Endothelial cell of umbilical vein (primary cell): ENCODE data around the gene INO80D. TPM values are rescaled to one million over a fixed set of nuclear protein-coding genes. Genes with fewer than 3 reads are reported as not detected.

Experiments
- BruUV-seq: library from RNA; stranded (reverse); fragments of 400-500 nt; replicated peaks from 2 replicates; lab custom pipeline; 2021; lab: Mats Ljungman, UMichigan
- CTCF ChIA-PET: fragments of 300-600, 350-600 bp; sonication (Branson Sonifier 250); formaldehyde crosslinking; loops from one replicate; lab custom pipeline; 2021; ENCODE audit warnings: antibody characterized with exemption, inconsistent platforms; lab: Charles Lee
- POLR2A ChIA-PET: fragments of 300-600, 350-600 bp; sonication (Branson Sonifier 250); formaldehyde crosslinking; loops from one replicate; lab custom pipeline; 2021; ENCODE audit warnings: antibody characterized with exemption, inconsistent platforms; lab: Charles Lee
- DNase-seq: peaks from one replicate; pipeline ENCODE4 v3.0.0-alpha.2; 2011; ENCODE audit warnings: low read depth, low spot score
- FAIRE-seq: peaks from 2 replicates; lab custom pipeline; 2011; peaks lifted over from hg19 to GRCh38; lab: Jason Lieb, UNC
- H2AFZ ChIP-seq: 2 replicates; pipeline ENCODE4 v1.6.0; 2012; ENCODE audit warnings: low read depth, low read length, control low read depth, inconsistent platforms
- H3K27ac ChIP-seq: 2 replicates; pipeline ENCODE4 v1.5.1; 2011; ENCODE audit warnings: low read depth, mild to moderate bottlenecking, control low read depth, low read length, moderate library complexity; ENCODE audit not compliant: insufficient read depth
- H3K27me3 ChIP-seq, 2 experiments: 2 replicates each; pipeline versions ENCODE4 v1.6.0 to v1.6.1; 2011; ENCODE audit warnings: low read length in 2 of 2, mixed read lengths in 1 of 2; ENCODE audit not compliant: control insufficient read depth in 2 of 2, insufficient read depth in 2 of 2
- H3K36me3 ChIP-seq, 2 experiments: 2 replicates in 1 of 2; 3 replicates in 1 of 2; pipeline ENCODE4 v1.5.1; 2011; ENCODE audit warnings: low read length in 2 of 2, mild to moderate bottlenecking in 1 of 2, moderate library complexity in 1 of 2; ENCODE audit not compliant: control insufficient read depth in 2 of 2, insufficient read depth in 2 of 2; ENCODE audit errors: extremely low read depth in 1 of 2
- H3K4me1 ChIP-seq: 3 replicates; pipeline ENCODE4 v1.5.1; 2011; ENCODE audit warnings: mild to moderate bottlenecking, low read length; ENCODE audit not compliant: control insufficient read depth, insufficient read depth; ENCODE audit errors: extremely low read depth
- H3K4me2 ChIP-seq: 2 replicates; pipeline ENCODE4 v1.6.1; 2011; ENCODE audit warnings: low read length, control low read depth, mixed read lengths; ENCODE audit not compliant: insufficient read depth
- H3K4me3 ChIP-seq, 3 experiments: fragments of 200-600 bp in 1 of 3; sonication (generic), shearing (Covaris generic) in 1 of 3; replicated peaks in 1 of 3; 2 replicates each; pipeline ENCODE4 v1.5.1; 2011 to 2016; ENCODE audit warnings: control low read depth in 3 of 3, low read length in 3 of 3, mild to moderate bottlenecking in 2 of 3, inconsistent platforms in 1 of 3, low read depth in 1 of 3, moderate library complexity in 1 of 3; ENCODE audit not compliant: insufficient read depth in 1 of 3
- H3K79me2 ChIP-seq: 2 replicates; pipeline ENCODE4 v1.6.0; 2012; ENCODE audit warnings: low read length, inconsistent platforms; ENCODE audit not compliant: control insufficient read depth, insufficient read depth
- H3K9ac ChIP-seq: replicated peaks from 2 replicates; pipeline ENCODE3; 2011; ENCODE audit warnings: low read length, control low read depth; ENCODE audit not compliant: insufficient read depth; ENCODE audit errors: extremely low read depth
- H3K9me1 ChIP-seq: replicated peaks from 3 replicates; pipeline ENCODE4 v1.6.0; 2011; ENCODE audit warnings: mild to moderate bottlenecking, low read length; ENCODE audit not compliant: control insufficient read depth, insufficient read depth; ENCODE audit errors: extremely low read depth
- H3K9me3 ChIP-seq: replicated peaks from 2 replicates; pipeline ENCODE4 v1.5.1; 2012; ENCODE audit warnings: low read length, inconsistent platforms; ENCODE audit not compliant: control insufficient read depth, insufficient read depth
- H4K20me1 ChIP-seq: replicated peaks from 2 replicates; pipeline ENCODE3; 2011; ENCODE audit warnings: mild to moderate bottlenecking, low read length; ENCODE audit not compliant: control insufficient read depth, insufficient read depth; ENCODE audit errors: extremely low read depth
- CTCF ChIP-seq, 2 donors: IDR thresholded peaks; 1 replicate in 1 of 2; 2 replicates in 1 of 2; pipeline ENCODE4 v1.5.1; 2011; ENCODE audit warnings: low read length in 2 of 2, mild to moderate bottlenecking in 2 of 2, moderate library complexity in 2 of 2, control low read depth in 1 of 2, inconsistent platforms in 1 of 2, low read depth in 1 of 2; ENCODE audit not compliant: insufficient read depth in 1 of 2; ENCODE audit errors: extremely low read depth in 1 of 2
- EZH2 ChIP-seq: IDR thresholded peaks from 2 replicates; pipeline ENCODE4 v1.6.1; 2012; ENCODE audit warnings: borderline replicate concordance, low read depth, mild to moderate bottlenecking, moderate library complexity, low read length, inconsistent platforms; ENCODE audit not compliant: severe bottlenecking
- FOS ChIP-seq: IDR thresholded peaks from 2 replicates; pipeline ENCODE4 v1.6.1; 2011; ENCODE audit warnings: mild to moderate bottlenecking, low read length, moderate library complexity, borderline replicate concordance; ENCODE audit not compliant: insufficient read depth
- GATA2 ChIP-seq: IDR thresholded peaks from 2 replicates; pipeline ENCODE4 v1.7.0; 2011; ENCODE audit warnings: low read depth, mild to moderate bottlenecking, moderate library complexity, mixed read lengths, low read length; ENCODE audit not compliant: insufficient read length, insufficient read depth
- JUN ChIP-seq: IDR thresholded peaks from 2 replicates; pipeline ENCODE4 v1.6.1; 2011; ENCODE audit warnings: borderline replicate concordance, low read depth; ENCODE audit not compliant: insufficient read length, insufficient read depth
- MAX ChIP-seq: IDR thresholded peaks from 2 replicates; pipeline ENCODE4 v1.6.1; 2011; ENCODE audit not compliant: insufficient read depth, insufficient read length
- MYC ChIP-seq: IDR thresholded peaks from one replicate; pipeline ENCODE4 v1.6.1; 2011; ENCODE audit warnings: mild to moderate bottlenecking, low read depth, low read length
- POLR2A ChIP-seq: IDR thresholded peaks from 2 replicates; pipeline ENCODE4 v1.6.1; 2012; ENCODE audit warnings: low read depth, mild to moderate bottlenecking, control low read depth, low read length
- POLR2AphosphoS5 ChIP-seq: IDR thresholded peaks from 2 replicates; pipeline ENCODE4 v1.6.1; 2012; ENCODE audit warnings: low read depth, mild to moderate bottlenecking, control low read depth, low read length, moderate library complexity; ENCODE audit not compliant: insufficient read depth
- dilution Hi-C: fragments of 300-500 bp; cut with MboI; formaldehyde crosslinking; loops from one replicate; pipeline ENCODE4 v1.15.0; 2019; ENCODE audit warnings: low sequenced_read_pairs; ENCODE audit not compliant: extremely low pct_ligation_motif_present
- intact Hi-C: fragments of 100-400 bp; cut with micrococcal nuclease; formaldehyde crosslinking; loops from one replicate; pipeline ENCODE4 v1.10.0; 2022
- polyA plus RNA-seq, 4 experiments: library from polyadenylated mRNA; depleted of rRNA in 3 of 4; stranded (reverse) in 3 of 4; unstranded in 1 of 4; fragments of >200 nt; gene quantifications; 2 replicates each; pipeline versions ENCODE4 v1.2.1 to v1.2.3, GENCODE V29; 2011 to 2012; ENCODE audit warnings: missing spikeins in 1 of 4
- total RNA-seq: library from RNA; stranded (reverse); gene quantifications from 2 replicates; pipeline ENCODE4 v1.2.3, GENCODE V29; 2021

Gene INO80D
- total and polyA plus RNA-seq, 2 donors (not counting 3 experiments of a cell fraction or from before 2014, with no cell fraction given), result 2.9 to 20.3 TPM

GRCh38 chr2:205964111-205964761, 121.7 kb downstream of the INO80D start:
- no peaks in the 10 kb centered on the region for H3K36me3 ChIP-seq
- TF ChIP-seq POLR2A (no peak), FOS (no peak), JUN (peak; percentile 24), POLR2AphosphoS5 (peak; percentile 27), MAX (no peak), GATA2 (no peak), MYC (no peak), CTCF (IDR thresholded peaks at IDR 0.05; ENCODE audit: extremely low read depth in 1 of 2, insufficient read depth in 1 of 2, low read depth in 1 of 2, low read length in 2 of 2) (no peak), EZH2 (no peak)
- no peaks in the 10 kb centered on the region for H4K20me1 ChIP-seq
- H3K4me1 ChIP-seq, result peaks cover 5% of the 10 kb centered on the region
- no peaks in the 10 kb centered on the region for H3K79me2 ChIP-seq
- BruUV-seq, result no TSS peak
- no peaks in the 10 kb centered on the region for H3K9me3 ChIP-seq
- CTCF ChIA-PET, result interaction anchor here (0.8 to 1.0 kb wide), 3 partner anchors 12 to 38 kb away, joined by 3 to 4 read pairs (median 4); no protein-coding TSS in a partner anchor
- POLR2A ChIA-PET, result interaction anchor here (0.6 kb wide), 1 partner anchor 124 kb away, joined by 5 read pairs; no protein-coding TSS in a partner anchor
- H3K27me3 ChIP-seq, result peaks cover 0 to 6% of the 10 kb centered on the region in 2 experiments
- no peak overlapping the region for H3K4me2 ChIP-seq
- H2AFZ ChIP-seq, result no peak overlapping the region
- no peak overlapping the region for H3K9ac ChIP-seq
- no peak overlapping the region for H3K27ac ChIP-seq
- H3K4me3 ChIP-seq, result no peak overlapping the region
- dilution Hi-C loops (no loop called here), intact Hi-C loops (no loop called here)
- H3K9me1 ChIP-seq, result no peaks in the 10 kb centered on the region
- peak; percentile 63 for FAIRE-seq
- peak; percentile 92 for DNase-seq
